IgD-negative memory B cell (primary cell): ENCODE measurements around the gene COQ10A. TPM values are rescaled to one million over a fixed set of nuclear protein-coding genes. Genes with fewer than 3 reads are reported as not detected.

ENCODE experiments used
- H3K27ac Mint-ChIP-seq, 3 donors: one replicate each; pipeline ENCODE4 v1.8.0; 2020 to 2022; ENCODE audit warnings: mild to moderate bottlenecking in 3 of 3, mixed read lengths in 3 of 3, moderate library complexity in 1 of 3
- H3K27me3 Mint-ChIP-seq: one replicate; pipeline ENCODE4 v1.8.0; 2021; ENCODE audit warnings: mixed read lengths
- H3K36me3 Mint-ChIP-seq: one replicate; pipeline ENCODE4 v1.8.0; 2020; ENCODE audit warnings: mild to moderate bottlenecking, mixed read lengths
- H3K4me1 Mint-ChIP-seq, 3 donors: one replicate each; pipeline ENCODE4 v1.8.0; 2020 to 2022; ENCODE audit warnings: mixed read lengths in 3 of 3, mild to moderate bottlenecking in 1 of 3
- H3K4me3 Mint-ChIP-seq, 4 donors: one replicate each; pipeline ENCODE4 v1.8.0; 2020 to 2022; ENCODE audit warnings: mild to moderate bottlenecking in 4 of 4, mixed read lengths in 4 of 4, moderate library complexity in 3 of 4
- H3K9me3 Mint-ChIP-seq, 3 donors: one replicate each; pipeline ENCODE4 v1.8.0; 2020 to 2021; ENCODE audit warnings: mixed read lengths in 3 of 3, mild to moderate bottlenecking in 1 of 3
- polyA plus RNA-seq: library from polyadenylated mRNA; unstranded; fragments of 300-500 nt; fragmentation: Illumina TruSeq; gene quantifications from one replicate; pipeline ENCODE4 v1.2.3, GENCODE V29; 2021

The COQ10A gene
- polyA plus RNA-seq, 1 donor from 2014 or later = 15.1 TPM

GRCh38 chr12:56304872-56305590 is 38.3 kb downstream of the COQ10A start:
- Mint-ChIP-seq H3K27me3 (no peaks in the 10 kb centered on the region), H3K4me1 (peaks cover 13 to 21% (median 19%) of the 10 kb centered on the region in 3 donors), H3K36me3 (no peaks in the 10 kb centered on the region), H3K9me3 (no peaks in the 10 kb centered on the region), H3K4me3 (no peak overlapping the region), H3K27ac (peak overlapping the region in 1 of 3 donors; percentile 23)

- no peaks in the 10 kb centered on the region for H3K27me3 Mint-ChIP-seq
- no peak overlapping the region for H3K27ac Mint-ChIP-seq
- no peak overlapping the region for H3K4me3 Mint-ChIP-seq
- no peaks in the 10 kb centered on the region for H3K9me3 Mint-ChIP-seq
- peaks cover 1 to 4% (median 3%) of the 10 kb centered on the region in 3 donors for H3K4me1 Mint-ChIP-seq
- no peaks in the 10 kb centered on the region for H3K36me3 Mint-ChIP-seq
These were observed 40.7 kb downstream of the COQ10A start for GRCh38 chr12:56307221-56307965.

DNA sequence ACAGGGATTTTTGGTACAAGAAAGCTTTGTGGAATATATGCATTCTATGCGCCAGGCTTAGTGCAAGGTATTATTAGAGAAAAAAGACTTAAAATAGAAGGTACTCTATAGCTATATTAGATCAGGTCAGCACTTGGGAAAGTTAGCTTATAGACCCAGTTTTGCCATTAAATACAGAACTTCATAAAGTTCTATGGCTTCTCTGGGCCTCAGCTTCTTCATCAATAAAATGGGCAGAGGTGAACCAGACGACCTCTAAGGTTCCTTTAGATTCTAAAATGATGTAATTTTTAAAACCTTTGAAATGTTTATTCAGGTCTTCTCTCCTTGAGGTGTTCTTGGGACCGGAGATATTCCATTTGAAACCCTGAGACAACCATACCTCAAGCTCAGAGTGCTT is 42.0 kb downstream of the COQ10A start:
- H3K9me3 Mint-ChIP-seq = no peaks in the 10 kb centered on the region
- peaks cover 0 to 2% (median 0%) of the 10 kb centered on the region in 3 donors for H3K4me1 Mint-ChIP-seq
- peak overlapping the region in 1 of 3 donors; percentile 13 for H3K27ac Mint-ChIP-seq
- H3K27me3 Mint-ChIP-seq = no peaks in the 10 kb centered on the region
- no peaks in the 10 kb centered on the region for H3K36me3 Mint-ChIP-seq
- H3K4me3 Mint-ChIP-seq = no peak overlapping the region

DNA sequence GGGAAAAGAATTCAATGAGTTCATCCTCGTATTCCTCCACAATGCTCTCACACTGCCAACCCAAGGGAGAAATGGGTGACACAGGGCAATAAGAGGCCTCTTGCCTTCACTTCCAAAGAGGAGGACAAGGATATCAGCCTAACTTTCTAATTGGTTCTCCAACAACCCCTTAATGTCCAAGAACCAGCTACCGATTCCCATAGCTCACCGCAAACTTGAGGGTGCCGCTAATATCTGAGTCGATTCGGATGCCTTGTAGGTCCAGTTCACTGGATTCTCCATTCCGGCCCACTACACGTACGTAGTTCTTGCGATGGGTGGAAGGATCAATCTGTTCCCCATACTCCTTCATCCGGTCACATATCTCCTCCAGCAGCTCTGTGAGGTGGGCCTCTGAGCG is 44.3 kb downstream of the COQ10A start:
- H3K27ac Mint-ChIP-seq = peak overlapping the region in 1 of 3 donors; percentile 53
- H3K4me1 Mint-ChIP-seq = peaks cover 1 to 6% (median 4%) of the 10 kb centered on the region in 3 donors
- H3K4me3 Mint-ChIP-seq = no peak overlapping the region
- no peaks in the 10 kb centered on the region for H3K36me3 Mint-ChIP-seq
- H3K9me3 Mint-ChIP-seq = no peaks in the 10 kb centered on the region
- H3K27me3 Mint-ChIP-seq = no peaks in the 10 kb centered on the region

GRCh38 chr12:56315249-56315621 is 48.5 kb downstream of the COQ10A start:
- Mint-ChIP-seq H3K27ac (peak overlapping the region; percentile 95 to 99 (median 97)), H3K9me3 (no peaks in the 10 kb centered on the region), H3K4me3 (peak overlapping the region; percentile 98 to 99 (median 99)), H3K4me1 (peaks cover 3 to 10% (median 6%) of the 10 kb centered on the region in 3 donors), H3K27me3 (no peaks in the 10 kb centered on the region), H3K36me3 (no peaks in the 10 kb centered on the region)

- Mint-ChIP-seq H3K4me3 (peak within 1 kb of the TSS; percentile 98 to 99 (median 99)), H3K4me1 (peaks cover 3 to 10% (median 4%) of the 10 kb centered on the region in 3 donors), H3K27me3 (no peaks in the 10 kb centered on the region), H3K9me3 (no peaks in the 10 kb centered on the region), H3K36me3 (no peaks in the 10 kb centered on the region), H3K27ac (peak within 1 kb of the TSS; percentile 95 to 99 (median 97))
These were observed 49.1 kb downstream of the COQ10A start, which contains the start of gene CNPY2 for GRCh38 chr12:56315622-56316473. TSS of gene CNPY2 (minus strand) at chr12:56315988. CDS start at chr12:56315217, 771 bp downstream.

GRCh38 chr12:56317675-56318074 is 50.9 kb downstream of the COQ10A start:
- Mint-ChIP-seq H3K4me3 (peak overlapping the region in 1 of 4 donors; percentile 53), H3K4me1 (peaks cover 4 to 10% (median 4%) of the 10 kb centered on the region in 3 donors), H3K27ac (no peak overlapping the region), H3K27me3 (no peaks in the 10 kb centered on the region), H3K36me3 (no peaks in the 10 kb centered on the region), H3K9me3 (no peaks in the 10 kb centered on the region)

Other genes with a start within 250 kb of the COQ10A start
- 0.35 TPM for gene IKZF4, start 245.9 kb upstream of the COQ10A start, polyA plus RNA-seq
- 1,297 TPM for gene RPS26, start 225.0 kb upstream of the COQ10A start, polyA plus RNA-seq
- gene ERBB3, start 186.8 kb upstream of the COQ10A start, polyA plus RNA-seq = 0.83 TPM
- 112 TPM for gene PA2G4, start 162.4 kb upstream of the COQ10A start, polyA plus RNA-seq
- gene RPL41, start 150.3 kb upstream of the COQ10A start, polyA plus RNA-seq = 8,874 TPM
- 2.9 TPM for gene ZC3H10, start 148.7 kb upstream of the COQ10A start, polyA plus RNA-seq
- 156 TPM for gene ESYT1, start 138.7 kb upstream of the COQ10A start, polyA plus RNA-seq
- gene MYL6B, start 114.4 kb upstream of the COQ10A start, polyA plus RNA-seq = 25.2 TPM
- gene MYL6, start 108.6 kb upstream of the COQ10A start, polyA plus RNA-seq = 1,656 TPM
- gene SMARCC2, start 77.5 kb upstream of the COQ10A start, polyA plus RNA-seq = 81.9 TPM
- gene RNF41, start 45.0 kb upstream of the COQ10A start, polyA plus RNA-seq = 104 TPM
- gene NABP2, start 42.6 kb upstream of the COQ10A start, polyA plus RNA-seq = 6.5 TPM
- gene SLC39A5, start 36.9 kb upstream of the COQ10A start, polyA plus RNA-seq = not detected
- 19.6 TPM for gene ANKRD52, start 8.6 kb upstream of the COQ10A start, polyA plus RNA-seq
- gene CS, start 33.4 kb downstream of the COQ10A start, polyA plus RNA-seq = 79.3 TPM
- gene CNPY2, start 49.0 kb downstream of the COQ10A start, polyA plus RNA-seq = 160 TPM
- gene PAN2, start 67.1 kb downstream of the COQ10A start, polyA plus RNA-seq = 5.5 TPM
- gene IL23A, start 71.9 kb downstream of the COQ10A start, polyA plus RNA-seq = 12.4 TPM
- gene STAT2, start 93.2 kb downstream of the COQ10A start, polyA plus RNA-seq = 87.7 TPM
- not detected for gene APOF, start 95.9 kb downstream of the COQ10A start, polyA plus RNA-seq
- 14.3 TPM for gene TIMELESS, start 182.5 kb downstream of the COQ10A start, polyA plus RNA-seq
- gene MIP, start 187.7 kb downstream of the COQ10A start, polyA plus RNA-seq = not detected
- 1.3 TPM for gene SPRYD4, start 201.6 kb downstream of the COQ10A start, polyA plus RNA-seq
- gene GLS2, start 221.2 kb downstream of the COQ10A start, polyA plus RNA-seq = 3.8 TPM